Natural killer cell (primary cell): ENCODE measurements around the gene SGCD. TPM values are rescaled to one million over a fixed set of nuclear protein-coding genes. Genes with fewer than 3 reads are reported as not detected.

Experiments
- ATAC-seq, 3 donors: fragments of 150-1000 bp in 2 of 3; fragments of 200-7000 bp in 1 of 3; cut with Tn5 transposase; 1 replicate in 1 of 3; 2 replicates in 2 of 3; pipeline ENCODE4 v1.10.0; 2021; ENCODE audit warnings: mild to moderate bottlenecking in 2 of 3, moderate library complexity in 2 of 3
- DNase-seq, 2 donors: peaks; one replicate each; pipeline versions ENCODE4 v3.0.0 to v3.0.0-alpha.2; 2013 to 2021; ENCODE audit warnings: mixed read lengths in 1 of 2
- H3K27ac ChIP-seq: one replicate; pipeline ENCODE4 v1.5.1; 2013; ENCODE audit warnings: mild to moderate bottlenecking, low read length
- H3K27me3 ChIP-seq: one replicate; pipeline ENCODE4 v1.6.1; 2013; ENCODE audit warnings: low read length; ENCODE audit not compliant: control insufficient read depth, insufficient read depth
- H3K36me3 ChIP-seq: one replicate; pipeline ENCODE4 v1.6.1; 2013; ENCODE audit warnings: low read length; ENCODE audit not compliant: control insufficient read depth, insufficient read depth
- H3K4me1 ChIP-seq: one replicate; pipeline ENCODE4 v1.6.1; 2013; ENCODE audit warnings: low read length; ENCODE audit not compliant: control insufficient read depth, insufficient read depth
- H3K4me3 ChIP-seq: one replicate; pipeline ENCODE4 v1.5.1; 2013; ENCODE audit warnings: low read length
- H3K9me3 ChIP-seq: one replicate; pipeline ENCODE4 v1.6.1; 2013; ENCODE audit warnings: low read length; ENCODE audit not compliant: control insufficient read depth, insufficient read depth
- H3K27ac Mint-ChIP-seq, 2 donors: one replicate each; pipeline ENCODE4 v1.8.0; 2022; ENCODE audit warnings: mild to moderate bottlenecking in 2 of 2, mixed read lengths in 2 of 2, moderate library complexity in 1 of 2
- H3K27me3 Mint-ChIP-seq, 2 donors: one replicate each; pipeline ENCODE4 v1.8.0; 2022; ENCODE audit warnings: low read depth in 2 of 2, mixed read lengths in 2 of 2
- H3K36me3 Mint-ChIP-seq: one replicate; pipeline ENCODE4 v1.8.0; 2022; ENCODE audit warnings: mixed read lengths
- H3K4me1 Mint-ChIP-seq, 2 donors: one replicate each; pipeline ENCODE4 v1.8.0; 2022; ENCODE audit warnings: mixed read lengths in 2 of 2
- H3K4me3 Mint-ChIP-seq: one replicate; pipeline ENCODE4 v1.8.0; 2022; ENCODE audit warnings: mild to moderate bottlenecking, moderate library complexity, mixed read lengths
- H3K9me3 Mint-ChIP-seq, 2 donors: one replicate each; pipeline ENCODE4 v1.8.0; 2022; ENCODE audit warnings: mixed read lengths in 2 of 2
- WGBS: methylation state at CpG from one replicate; pipeline ENCODE4 v1.1.7; 2013; ENCODE audit warnings: missing lambda C conversion rate; ENCODE audit not compliant: insufficient coverage; 5-methylcytosine and 5-hydroxymethylcytosine counted together
- intact Hi-C: fragments of 100-400 bp; cut with micrococcal nuclease; formaldehyde crosslinking; loops from one replicate; pipeline ENCODE4 v1.14.2; 2022
- total RNA-seq, 4 donors: library from RNA; stranded (reverse); fragments of 120-200 nt in 1 of 4; gene quantifications; one replicate each; pipeline versions ENCODE4 v1.2.3 to v1.2.4, GENCODE V29; 2013 to 2022
- TF ChIP-seq, protein P1 (sequence below): fragments of 200-600 bp; IDR thresholded peaks from one replicate; pipeline ENCODE4 v1.8.0; 2022; ENCODE audit warnings: antibody characterized with exemption

Gene SGCD
- total RNA-seq, 3 donors from 2014 or later (not counting 1 experiment from before 2014, with no cell fraction given), result 0.32 to 2.0 (median 1.4) TPM

- Histone ChIP-seq H3K4me1 (no peaks in the 10 kb centered on the region), H3K36me3 (no peaks in the 10 kb centered on the region), H3K27me3 (no peaks in the 10 kb centered on the region), H3K4me3 (no peak overlapping the region), H3K9me3 (no peaks in the 10 kb centered on the region), H3K27ac (no peak overlapping the region)
- ATAC-seq (no peak), DNase-seq (no peak)
- H3K27me3 Mint-ChIP-seq, result peaks cover 0 to 10% of the 10 kb centered on the region in 2 donors
- H3K4me3 Mint-ChIP-seq, result no peak overlapping the region
- intact Hi-C loops, result no loop called here
- H3K9me3 Mint-ChIP-seq, result no peaks in the 10 kb centered on the region
- WGBS, result 100% methylated on average over 2 of the region's 2 CpGs
- H3K4me1 Mint-ChIP-seq, result no peaks in the 10 kb centered on the region
- H3K36me3 Mint-ChIP-seq, result no peaks in the 10 kb centered on the region
- H3K27ac Mint-ChIP-seq, result no peak overlapping the region
- TF ChIP-seq, protein P1, sequence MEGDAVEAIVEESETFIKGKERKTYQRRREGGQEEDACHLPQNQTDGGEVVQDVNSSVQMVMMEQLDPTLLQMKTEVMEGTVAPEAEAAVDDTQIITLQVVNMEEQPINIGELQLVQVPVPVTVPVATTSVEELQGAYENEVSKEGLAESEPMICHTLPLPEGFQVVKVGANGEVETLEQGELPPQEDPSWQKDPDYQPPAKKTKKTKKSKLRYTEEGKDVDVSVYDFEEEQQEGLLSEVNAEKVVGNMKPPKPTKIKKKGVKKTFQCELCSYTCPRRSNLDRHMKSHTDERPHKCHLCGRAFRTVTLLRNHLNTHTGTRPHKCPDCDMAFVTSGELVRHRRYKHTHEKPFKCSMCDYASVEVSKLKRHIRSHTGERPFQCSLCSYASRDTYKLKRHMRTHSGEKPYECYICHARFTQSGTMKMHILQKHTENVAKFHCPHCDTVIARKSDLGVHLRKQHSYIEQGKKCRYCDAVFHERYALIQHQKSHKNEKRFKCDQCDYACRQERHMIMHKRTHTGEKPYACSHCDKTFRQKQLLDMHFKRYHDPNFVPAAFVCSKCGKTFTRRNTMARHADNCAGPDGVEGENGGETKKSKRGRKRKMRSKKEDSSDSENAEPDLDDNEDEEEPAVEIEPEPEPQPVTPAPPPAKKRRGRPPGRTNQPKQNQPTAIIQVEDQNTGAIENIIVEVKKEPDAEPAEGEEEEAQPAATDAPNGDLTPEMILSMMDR, result no peak
Measured at GRCh38 chr5:156476678-156477077, 149.7 kb downstream of the SGCD start.

DNA sequence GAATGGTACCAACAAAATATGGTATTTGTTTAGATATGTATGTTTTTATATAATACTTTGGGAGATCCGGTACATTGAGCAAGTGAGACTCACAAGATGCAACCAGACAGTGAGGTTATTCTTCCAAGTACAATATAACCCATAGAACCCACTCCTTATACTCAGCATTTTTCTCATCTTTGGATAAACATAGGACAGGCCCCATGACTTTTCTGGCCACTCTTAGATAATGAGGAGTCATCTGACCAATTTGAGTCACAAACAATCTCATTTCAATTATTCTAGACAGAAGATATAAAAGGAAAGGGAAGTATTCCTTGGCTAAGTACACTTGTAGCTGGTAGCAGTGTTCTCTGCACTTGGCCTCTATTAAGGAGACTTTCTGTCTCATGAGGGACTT lies 150.2 kb downstream of the SGCD start:
- H3K9me3 ChIP-seq, result no peaks in the 10 kb centered on the region
- Mint-ChIP-seq H3K4me1 (no peaks in the 10 kb centered on the region), H3K4me3 (no peak overlapping the region), H3K36me3 (no peaks in the 10 kb centered on the region), H3K27ac (no peak overlapping the region), H3K9me3 (no peaks in the 10 kb centered on the region), H3K27me3 (peaks cover 0 to 10% of the 10 kb centered on the region in 2 donors)
- H3K36me3 ChIP-seq, result no peaks in the 10 kb centered on the region
- TF ChIP-seq, protein P1, result no peak
- H3K4me1 ChIP-seq, result no peaks in the 10 kb centered on the region
- no peak overlapping the region for H3K4me3 ChIP-seq
- no peak overlapping the region for H3K27ac ChIP-seq
- DNase-seq, result no peak
- H3K27me3 ChIP-seq, result no peaks in the 10 kb centered on the region
- intact Hi-C loops, result no loop called here
- no peak for ATAC-seq
- 100% methylated on average over 1 of the region's 1 CpG for WGBS

GRCh38 chr5:156479849-156480248 lies 152.9 kb downstream of the SGCD start:
- DNase-seq (no peak), ATAC-seq (no peak)
- Histone ChIP-seq H3K4me1 (no peaks in the 10 kb centered on the region), H3K4me3 (no peak overlapping the region), H3K36me3 (no peaks in the 10 kb centered on the region), H3K27me3 (no peaks in the 10 kb centered on the region), H3K27ac (no peak overlapping the region), H3K9me3 (no peaks in the 10 kb centered on the region)
- WGBS, result 100% methylated on average over 1 of the region's 1 CpG
- TF ChIP-seq, protein P1, result no peak
- Mint-ChIP-seq H3K9me3 (no peaks in the 10 kb centered on the region), H3K27me3 (peaks cover 0 to 10% of the 10 kb centered on the region in 2 donors), H3K4me3 (no peak overlapping the region), H3K4me1 (no peaks in the 10 kb centered on the region), H3K27ac (no peak overlapping the region), H3K36me3 (no peaks in the 10 kb centered on the region)
- intact Hi-C loops, result no loop called here

- no peak for DNase-seq
- Mint-ChIP-seq H3K36me3 (no peaks in the 10 kb centered on the region), H3K4me1 (no peaks in the 10 kb centered on the region), H3K27ac (no peak overlapping the region), H3K9me3 (no peaks in the 10 kb centered on the region), H3K27me3 (no peaks in the 10 kb centered on the region), H3K4me3 (no peak overlapping the region)
- no peak for ATAC-seq
- Histone ChIP-seq H3K4me3 (no peak overlapping the region), H3K4me1 (no peaks in the 10 kb centered on the region), H3K27ac (no peak overlapping the region), H3K27me3 (no peaks in the 10 kb centered on the region), H3K36me3 (no peaks in the 10 kb centered on the region), H3K9me3 (peaks cover 1% of the 10 kb centered on the region)
- TF ChIP-seq, protein P1, result no peak
- WGBS, result 79% methylated on average over 4 of the region's 4 CpGs
- intact Hi-C loops, result no loop called here
Measured at GRCh38 chr5:156481741-156482140, 154.8 kb downstream of the SGCD start.
